T-helper 2 cell (primary cell): ENCODE data around the gene PABPC1L.

Source experiments
- DNase-seq, 5 experiments: peaks; one replicate each; pipeline versions ENCODE4 v3.0.0 to v3.0.0-alpha.2; 2012 to 2022

PABPC1L gene

DNA sequence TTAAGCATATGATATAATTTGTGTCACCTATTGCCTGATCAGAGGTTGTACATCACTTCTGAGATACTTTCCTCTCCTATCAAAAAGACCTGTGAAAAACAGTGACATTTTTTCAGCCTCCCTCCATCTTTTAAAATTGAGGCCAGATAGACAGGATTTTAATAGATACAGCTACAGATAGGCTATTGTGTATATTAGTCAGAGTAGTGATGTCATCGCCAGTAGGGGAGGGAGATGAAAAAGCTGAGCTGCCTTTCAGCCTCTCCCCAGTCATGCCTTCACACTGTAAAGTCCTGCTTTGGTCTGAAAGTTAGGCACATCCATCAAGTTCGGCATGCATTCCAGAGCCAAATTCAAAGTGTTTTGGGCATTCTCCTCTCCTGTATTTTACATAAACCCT lies 7.9 kb upstream of the PABPC1L start:
- no peak for DNase-seq

DNA sequence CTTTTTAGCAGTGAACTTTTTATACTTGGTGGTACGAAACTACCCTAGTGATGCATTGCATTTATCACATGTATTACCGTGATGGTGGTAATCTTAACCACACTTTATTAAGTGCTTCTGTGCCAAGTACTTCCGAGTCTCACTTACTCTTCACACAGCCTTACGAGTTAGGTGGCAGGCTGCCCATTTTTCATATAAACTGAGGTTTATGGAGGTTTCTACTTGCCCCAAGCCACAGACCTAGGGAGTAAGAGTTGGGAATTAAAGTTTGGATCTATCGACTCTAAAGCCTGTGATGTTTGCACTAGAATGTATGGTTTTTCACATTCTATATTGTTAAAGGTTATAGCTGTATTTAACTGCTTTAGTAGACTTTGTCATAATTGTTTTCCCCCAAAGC lies 5.5 kb upstream of the PABPC1L start:
- no peak for DNase-seq

DNA sequence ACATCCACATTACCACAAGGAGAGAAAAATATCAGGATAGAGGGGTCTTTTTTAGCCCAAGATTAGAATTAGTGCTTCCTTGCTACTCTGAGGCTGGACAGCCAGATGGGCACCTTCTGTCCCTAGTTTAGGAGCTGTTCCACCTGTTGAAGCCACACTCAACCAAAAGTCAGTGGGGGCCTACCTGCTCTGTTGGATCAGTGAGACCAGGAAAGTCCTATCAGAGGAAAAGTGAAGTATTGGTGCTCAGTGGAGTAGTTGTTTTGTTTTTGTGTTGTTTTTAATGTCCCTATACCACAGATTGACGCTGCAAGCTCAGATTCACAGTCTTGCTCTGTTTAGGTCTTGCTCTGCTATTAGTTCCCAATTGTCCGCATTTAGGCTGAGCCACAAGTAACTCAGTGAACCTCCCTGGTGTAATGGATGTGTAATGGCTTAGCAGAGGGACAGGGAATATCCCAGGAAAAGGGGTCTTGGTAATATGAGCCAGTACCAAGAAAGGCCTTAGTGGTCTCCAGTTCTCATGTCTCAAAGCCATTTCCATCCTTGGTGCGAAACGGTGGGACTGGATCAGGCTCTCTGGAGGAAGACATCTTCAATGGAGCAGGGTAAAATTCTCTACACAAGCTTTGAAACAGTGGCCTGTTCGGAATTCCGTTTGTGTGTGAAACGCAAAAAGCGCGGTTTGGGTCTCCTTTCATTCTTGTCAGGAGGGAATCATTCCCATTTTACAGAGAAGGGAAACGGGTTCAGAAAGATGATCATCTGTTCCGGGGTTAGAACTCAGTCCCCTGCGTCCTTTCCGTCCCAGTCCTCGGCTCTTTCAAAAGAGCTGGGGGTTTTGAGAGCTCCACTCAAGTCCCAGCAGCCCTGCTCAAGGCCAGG lies 631 bp upstream of the PABPC1L start:
- DNase-seq, result no peak

DNA sequence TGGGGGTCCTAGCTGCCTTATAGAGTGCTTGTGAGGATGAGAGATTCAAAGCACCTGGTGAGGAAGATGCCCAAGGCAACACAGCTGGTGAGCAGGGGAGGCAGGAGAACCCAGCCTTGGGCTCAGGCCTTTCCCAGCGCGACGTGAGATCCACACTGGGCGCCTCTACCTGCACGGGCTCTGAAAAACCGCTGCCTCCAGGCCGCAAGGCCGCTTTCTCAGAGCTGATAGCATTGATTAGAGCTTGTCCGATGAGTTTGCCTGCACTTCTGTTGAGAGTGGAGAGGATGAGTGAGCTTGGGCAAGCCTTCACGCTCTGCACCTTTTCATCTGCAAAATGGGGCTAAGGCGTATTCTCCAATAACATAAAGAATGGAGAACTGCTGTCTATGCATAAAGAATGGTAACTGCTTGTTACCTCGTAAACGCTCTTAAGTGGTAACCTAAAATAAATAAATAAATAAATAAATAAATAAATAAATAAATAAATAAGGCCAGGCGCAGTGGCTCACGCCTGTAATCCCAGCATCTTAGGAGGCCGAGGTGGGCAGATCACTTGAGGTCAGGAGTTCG lies 916 bp downstream of the PABPC1L start:
- DNase-seq, result no peak

DNA sequence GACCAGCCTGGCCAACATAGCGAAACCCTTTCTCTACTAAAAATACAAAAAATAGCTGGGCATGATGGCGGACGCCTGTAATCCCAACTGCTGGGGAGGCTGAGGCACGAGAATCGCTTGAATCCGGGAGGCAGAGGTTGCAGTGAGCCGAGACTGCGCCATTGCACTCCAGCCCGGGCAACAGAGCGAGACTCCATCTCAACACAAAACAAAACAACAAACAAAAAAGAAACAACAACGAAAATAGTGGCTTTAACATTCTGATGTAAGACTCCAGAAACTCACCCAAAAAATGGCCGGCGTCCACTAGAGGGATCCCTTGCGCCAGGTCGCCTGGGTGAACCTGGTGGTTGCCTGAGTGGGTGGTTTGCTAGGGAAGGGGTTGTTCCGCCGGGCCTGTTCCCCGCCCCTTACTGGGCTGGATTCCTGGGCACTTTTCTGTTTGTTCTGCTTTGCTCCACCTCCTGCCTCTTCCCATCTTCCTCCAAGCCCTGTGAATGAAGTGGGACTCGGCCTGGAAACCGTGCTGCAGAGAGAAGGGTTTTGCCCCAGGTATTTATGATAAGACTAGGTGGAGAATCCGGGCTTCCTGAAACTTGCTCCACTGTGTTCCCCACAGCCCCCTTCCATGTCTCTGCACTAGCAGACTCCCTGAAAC lies 1.5 kb downstream of the PABPC1L start:
- DNase-seq, result peak in 4 of 5 experiments; percentile 15 to 50 (median 24)

DNA sequence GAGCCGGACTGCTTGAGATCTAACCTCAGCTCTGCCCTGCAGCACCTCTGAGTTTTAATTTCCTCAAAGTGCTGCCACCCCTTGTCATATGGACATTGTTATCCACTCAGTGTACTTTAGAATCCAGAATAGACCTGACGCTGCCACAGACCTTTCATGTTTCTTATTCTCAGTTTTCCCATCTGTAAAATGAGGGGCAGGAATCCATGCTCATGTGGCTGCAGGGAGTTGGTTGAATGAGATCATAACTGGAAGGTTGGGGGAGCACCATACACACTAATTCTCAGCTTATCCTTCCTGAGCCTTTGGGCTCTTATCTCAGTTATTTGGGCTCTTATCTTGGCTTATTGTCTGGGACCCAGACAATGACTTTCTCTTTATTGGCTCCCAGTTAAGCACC lies 2.3 kb downstream of the PABPC1L start:
- no peak for DNase-seq

DNA sequence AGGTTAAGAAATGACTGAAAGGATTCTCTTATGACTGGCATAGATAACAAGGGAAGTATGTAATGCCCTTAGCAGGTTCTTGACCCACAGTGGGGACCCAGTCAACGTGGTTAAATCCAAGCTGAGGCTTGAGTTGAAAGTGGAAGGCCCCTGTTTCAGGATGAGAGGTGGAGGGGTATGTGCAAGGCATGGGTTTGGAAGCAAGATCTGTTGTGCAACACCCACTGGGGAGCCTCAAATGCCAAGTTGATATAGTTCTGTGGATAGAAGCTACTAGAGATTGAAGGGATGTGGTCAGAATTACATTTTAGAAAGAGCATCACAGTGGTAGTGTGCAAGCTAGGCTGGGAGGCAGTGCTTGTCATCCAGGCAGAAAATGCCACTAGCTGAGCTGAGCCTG lies 5.1 kb downstream of the PABPC1L start:
- DNase-seq, result peak in 1 of 5 experiments; percentile 76

DNA sequence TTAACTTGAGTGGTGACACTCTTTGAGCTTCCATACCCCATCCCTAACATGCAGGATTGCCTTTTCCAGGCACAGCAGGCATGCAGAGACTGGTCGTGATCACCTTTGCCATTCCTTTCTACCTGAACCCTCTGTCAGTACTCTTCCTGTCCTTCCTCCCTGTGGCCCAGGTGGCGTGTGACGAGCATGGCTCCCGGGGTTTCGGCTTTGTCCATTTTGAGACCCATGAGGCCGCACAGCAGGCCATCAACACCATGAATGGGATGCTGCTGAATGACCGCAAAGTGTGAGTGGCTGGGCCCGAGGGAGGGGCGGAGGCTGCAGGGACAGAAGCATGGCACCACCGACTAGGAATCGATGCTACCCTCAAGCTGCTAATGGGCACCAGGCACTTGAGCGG lies 6.7 kb downstream of the PABPC1L start:
- no peak for DNase-seq

DNA sequence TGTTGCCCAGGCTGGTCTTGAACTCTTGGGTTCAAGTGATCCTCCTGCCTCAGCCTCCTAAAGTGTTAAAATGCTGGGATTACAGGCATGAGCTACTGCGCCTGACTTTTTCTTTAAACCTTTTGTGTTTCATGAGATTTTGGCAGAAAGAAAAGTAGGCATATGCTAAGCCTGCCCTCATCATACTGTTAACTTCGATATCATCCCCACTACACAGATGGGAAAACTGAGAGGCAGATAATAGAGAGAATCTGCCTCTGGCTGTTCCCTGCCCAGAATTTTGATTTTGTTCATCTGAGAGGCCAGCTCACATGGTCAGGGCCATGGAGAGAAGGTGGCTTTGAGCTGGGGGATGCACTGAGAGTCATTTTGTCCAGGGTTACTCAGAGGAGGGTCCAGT lies 7.5 kb downstream of the PABPC1L start:
- no peak for DNase-seq

DNA sequence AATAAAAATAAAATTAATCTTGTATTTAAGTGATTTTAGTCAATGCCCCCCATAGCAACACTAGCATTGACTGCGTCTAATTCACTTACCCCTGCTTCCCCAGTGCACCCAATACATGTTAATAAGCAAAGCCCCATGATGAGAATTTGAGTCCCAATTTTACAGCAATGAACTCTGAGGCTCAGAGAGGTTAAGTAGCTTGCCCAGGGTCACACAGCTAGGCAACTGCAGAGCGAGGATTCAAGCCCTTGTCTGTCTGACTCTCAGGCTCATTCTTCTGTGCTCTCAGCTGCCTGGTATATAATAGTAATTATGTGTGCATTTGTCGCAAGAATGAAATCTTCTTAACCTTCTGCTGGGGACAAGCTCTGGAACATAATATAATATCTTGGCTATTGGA lies 8.5 kb downstream of the PABPC1L start:
- no peak for DNase-seq

DNA sequence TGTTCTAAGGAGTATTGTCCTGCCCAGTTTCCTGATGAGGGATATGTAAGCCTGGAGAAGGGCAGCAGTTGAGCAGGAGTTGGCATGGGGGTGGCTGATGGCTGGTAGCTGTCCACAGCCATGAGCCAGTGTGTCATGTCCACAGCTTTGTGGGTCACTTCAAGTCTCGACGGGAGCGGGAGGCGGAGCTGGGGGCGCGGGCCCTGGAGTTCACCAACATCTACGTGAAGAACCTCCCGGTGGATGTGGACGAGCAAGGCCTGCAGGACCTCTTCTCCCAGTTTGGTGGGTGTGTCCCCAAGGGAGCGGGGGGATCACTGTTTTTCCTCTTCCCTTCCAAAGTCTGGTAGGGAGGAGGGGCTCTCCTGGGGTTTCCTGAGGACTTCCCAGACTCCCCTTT lies 8.9 kb downstream of the PABPC1L start:
- no peak for DNase-seq

DNA sequence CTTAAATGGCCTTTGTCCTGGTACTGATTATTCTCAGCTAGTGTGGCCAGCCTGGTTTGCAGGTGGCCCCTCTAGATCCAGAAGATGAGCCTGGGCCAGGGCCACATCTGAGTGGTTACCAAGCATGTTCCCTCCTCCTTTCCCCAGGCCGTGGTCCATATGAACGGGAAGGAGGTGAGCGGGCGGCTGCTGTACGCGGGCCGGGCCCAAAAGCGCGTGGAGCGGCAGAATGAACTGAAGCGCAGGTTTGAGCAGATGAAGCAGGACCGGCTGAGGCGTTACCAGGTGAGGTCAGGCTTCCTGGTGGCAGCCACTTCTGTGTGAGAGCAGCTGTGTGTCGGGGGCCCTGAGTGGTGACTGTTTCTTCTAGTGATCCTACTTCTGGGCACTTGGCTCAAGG lies 11.6 kb downstream of the PABPC1L start:
- no peak for DNase-seq

DNA sequence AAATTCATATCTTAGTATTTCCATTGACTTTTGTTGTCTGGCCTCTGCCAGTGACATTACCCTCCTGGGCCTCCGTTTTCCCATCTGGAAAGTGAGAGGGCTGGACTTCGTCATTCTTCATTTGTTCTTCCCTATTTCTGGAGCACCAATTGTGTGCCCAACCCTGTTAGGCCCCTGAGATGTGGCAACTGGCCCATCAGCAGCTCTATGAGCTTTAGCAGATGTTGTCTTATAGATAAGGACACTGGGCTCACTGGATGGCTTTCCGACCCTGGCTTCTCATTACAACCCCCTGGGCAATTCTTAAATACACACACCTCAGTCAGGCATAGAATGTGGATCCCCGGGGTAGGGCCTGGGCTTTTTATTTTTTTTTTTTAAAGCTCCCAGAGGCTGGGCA lies 14.7 kb downstream of the PABPC1L start:
- no peak for DNase-seq

DNA sequence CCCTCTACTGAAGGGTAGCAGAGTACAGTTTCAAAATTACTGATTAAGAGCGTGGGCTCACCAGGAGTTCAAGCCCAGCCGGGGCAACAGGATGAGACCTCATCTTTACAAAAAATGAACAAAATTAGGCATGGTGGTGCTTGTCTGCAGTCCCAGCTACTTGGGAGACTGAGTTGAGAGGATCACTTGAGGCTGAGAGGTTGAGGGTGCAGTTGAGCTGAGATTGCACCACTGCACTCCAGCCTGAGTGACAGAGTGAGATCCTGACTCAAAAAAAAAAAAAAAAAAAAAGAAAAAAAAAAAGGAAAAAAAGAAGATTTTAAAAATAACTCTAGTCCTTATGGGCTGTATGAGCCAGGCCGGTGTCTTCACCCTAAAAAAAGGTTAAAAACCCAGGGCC lies 18.7 kb downstream of the PABPC1L start:
- no peak for DNase-seq

DNA sequence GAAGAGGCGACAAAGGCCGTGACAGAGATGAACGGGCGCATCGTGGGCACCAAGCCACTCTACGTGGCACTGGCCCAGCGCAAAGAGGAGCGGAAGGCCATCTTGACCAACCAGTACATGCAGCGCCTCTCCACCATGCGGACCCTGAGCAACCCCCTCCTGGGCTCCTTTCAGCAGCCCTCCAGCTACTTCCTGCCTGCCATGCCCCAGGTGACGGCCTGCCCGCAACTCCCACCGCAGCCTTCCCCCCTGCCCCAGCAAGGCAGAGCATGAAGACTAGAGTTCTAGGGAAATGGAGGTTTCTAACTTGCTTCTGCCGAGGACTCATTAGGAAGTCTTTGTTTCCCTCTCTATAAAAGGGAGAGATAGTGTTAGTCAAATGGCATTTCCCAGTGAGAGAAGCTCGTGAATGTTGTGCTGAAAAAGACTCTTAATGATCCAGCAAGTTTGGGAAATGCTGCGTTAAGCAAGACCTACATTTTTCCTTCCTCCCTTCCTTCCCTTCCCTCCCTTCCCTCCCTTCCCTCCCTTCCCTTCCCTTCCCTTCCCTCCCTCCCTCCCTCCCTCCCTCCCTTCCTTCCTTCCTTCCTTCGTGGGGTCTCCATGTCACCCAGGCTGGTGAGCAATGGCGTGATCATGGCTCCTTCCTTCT lies 20.8 kb downstream of the PABPC1L start:
- no peak for DNase-seq

DNA sequence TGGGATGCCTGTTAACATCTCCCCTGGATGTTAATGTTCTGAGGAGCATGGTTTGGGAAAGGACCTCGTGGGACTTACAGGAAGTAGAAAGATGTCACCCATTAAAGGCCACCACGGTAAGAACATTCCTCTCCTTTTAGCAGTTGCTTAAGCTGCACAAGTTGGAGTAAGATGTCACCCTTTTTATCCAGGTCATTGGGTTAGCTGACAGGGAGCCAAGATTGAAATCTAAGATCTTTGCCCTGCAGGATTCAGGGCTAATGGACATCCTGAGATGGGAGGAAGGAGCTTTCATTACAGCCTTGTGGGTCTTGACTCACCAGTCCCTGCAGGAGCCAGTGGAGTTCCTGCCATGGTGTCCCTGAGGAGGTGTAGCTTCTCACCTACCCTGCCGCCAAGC lies 22.1 kb downstream of the PABPC1L start:
- no peak for DNase-seq

DNA sequence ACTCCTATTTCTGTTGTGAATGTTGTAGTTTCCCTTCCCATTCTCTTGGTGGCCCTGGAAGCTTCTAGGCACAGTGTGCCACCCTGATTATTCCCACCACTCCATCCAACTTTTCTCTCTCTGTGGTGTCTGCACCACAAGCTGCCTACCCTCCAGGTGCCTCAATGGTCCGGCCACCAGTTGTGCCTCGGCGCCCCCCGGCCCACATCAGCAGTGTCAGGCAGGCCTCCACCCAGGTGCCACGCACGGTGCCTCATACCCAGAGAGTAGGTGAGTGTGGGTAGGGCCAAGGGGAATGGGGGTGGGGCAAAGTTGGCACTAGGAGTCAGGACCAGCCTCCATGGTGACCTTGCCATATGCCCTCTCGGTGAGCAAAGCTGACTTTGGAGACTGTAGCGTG lies 23.1 kb downstream of the PABPC1L start:
- DNase-seq, result no peak

DNA sequence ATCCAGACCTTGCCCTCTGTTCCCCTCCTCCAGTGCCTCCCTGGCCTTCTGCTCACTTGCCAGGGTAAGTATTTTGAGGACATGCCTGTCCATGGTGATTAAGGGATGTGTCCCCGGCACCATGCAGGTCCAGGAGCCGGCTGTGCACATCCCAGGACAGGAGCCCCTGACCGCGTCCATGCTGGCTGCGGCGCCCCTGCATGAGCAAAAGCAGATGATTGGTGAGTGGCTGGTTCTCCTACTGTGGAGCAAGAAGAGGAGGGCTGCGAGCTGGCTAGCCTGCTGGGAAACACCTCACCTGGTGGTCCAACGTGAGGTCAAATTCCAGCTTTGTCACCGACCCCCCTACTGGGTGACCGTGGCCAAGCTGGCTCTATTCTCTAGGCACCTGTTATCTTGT lies 26.6 kb downstream of the PABPC1L start:
- no peak for DNase-seq

DNA sequence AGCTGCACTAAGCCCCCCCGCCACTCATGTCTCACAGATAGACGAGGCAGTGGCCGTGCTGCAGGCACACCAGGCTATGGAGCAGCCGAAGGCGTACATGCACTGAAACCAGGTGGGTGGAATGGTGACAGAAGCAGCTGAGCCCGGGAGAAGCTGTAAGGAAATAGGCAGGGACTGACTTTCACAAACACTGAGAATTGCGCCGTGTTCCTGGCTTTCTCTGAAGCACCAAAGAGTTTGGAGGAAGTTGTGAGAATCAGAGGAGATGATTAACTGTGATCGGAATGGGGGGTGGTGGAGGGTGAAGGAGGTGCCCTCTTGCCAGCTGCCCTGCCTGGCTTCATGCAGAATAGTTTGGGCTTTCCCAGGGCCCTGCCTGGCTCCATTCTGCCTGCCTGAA lies 28.8 kb downstream of the PABPC1L start:
- DNase-seq, result no peak

DNA sequence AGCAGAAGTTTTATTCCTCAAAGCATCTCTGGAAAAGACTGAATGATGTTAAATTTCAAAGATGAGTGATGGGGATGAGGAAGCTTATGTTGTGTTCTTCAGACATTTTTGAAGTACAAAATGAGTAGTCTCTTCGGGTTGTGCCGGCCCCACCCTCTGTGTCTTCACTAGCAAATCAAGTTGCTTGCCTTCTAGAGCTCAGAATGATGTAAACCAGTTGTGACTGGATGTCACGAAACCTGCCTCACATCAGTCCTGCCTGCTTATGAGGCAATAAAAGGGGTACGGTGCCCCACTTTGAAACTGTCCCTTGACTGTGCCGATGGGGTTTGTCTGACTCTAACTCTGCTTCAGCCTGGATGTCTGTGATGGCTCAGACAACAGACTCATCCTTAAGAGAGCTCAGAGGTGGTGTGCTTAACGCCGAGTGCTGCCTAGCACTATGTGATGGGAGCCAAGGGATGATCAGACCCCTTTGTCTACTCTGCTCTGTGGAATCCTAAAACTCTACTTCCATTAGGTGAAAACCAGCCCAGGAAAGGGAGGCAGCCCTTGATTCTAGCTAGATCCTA lies 31.3 kb downstream of the PABPC1L start:
- no peak for DNase-seq

DNA sequence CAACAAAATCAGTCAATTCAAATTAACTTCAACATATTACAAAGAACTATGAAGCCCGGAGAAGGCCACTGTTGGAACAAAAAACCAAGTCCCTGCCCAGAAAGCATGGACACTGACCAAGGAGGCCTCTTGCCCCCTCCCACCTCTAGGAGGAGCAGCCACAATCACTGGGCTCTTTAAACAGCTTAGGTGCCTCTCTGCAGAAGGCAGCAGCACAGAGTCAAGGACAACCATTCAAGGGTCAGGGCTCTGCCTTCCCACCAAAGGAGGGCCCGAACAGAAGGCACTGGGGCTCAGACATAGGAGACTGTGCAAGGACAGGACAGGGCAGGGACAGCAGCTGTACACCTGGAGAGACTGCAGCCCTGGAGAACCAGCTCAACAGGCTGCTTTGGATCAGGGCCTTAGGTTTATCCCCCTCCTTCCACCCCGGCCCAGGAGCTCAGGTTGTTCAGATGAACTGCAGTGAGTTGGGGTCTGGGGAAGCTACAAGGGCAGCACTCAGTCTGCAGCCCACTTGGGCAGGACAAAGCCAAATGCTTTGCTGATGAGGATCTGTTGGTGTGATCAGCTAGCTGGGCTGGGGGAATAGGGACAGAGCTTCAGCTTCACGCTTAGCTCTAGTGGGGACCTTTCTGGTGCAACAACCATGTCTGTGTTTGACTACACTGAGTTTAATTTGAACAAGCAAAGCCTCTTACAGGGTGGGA lies 32.6 kb downstream of the PABPC1L start:
- no peak for DNase-seq

DNA sequence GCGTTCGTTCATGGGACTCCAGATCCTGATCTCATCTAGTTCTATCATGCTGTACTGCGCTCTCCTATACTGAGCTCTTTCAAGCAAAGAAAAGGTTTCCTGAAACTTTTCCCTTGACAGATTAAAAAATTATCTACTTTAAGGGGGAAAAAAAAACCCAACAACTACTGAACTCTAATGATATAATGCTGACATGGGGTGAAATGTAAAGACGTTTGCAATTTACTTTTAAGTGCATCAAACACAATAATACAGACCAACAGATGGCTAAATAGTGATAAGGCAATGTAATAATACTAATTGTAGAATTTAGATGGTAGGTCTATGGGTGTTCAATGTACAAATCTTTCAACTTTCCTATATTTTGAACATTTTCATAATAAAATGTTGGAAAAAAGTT lies 34.0 kb downstream of the PABPC1L start:
- DNase-seq, result no peak

DNA sequence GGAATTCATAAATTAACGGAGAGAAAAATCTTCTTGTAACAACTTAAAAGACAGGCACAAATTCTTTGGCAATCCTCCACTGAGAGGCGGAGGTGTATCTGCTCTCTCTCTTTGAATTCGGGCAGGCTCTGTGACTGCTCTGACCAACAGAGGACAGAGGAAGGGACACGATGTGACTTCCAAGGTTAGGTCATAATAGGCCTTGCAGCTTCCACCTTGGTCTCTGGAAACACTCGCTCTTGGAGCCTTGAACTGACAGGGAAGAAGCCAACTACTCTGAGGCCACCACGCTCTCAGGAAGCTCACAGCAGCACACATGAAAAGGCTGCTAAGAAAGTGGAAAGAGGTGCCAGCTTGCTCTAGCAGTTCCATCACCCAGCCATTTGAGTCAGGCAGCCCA lies 35.4 kb downstream of the PABPC1L start:
- DNase-seq, result no peak
